Right lung (tissue), 5 donors: ENCODE measurements around the gene WDR70. TPM values are rescaled to one million over a fixed set of nuclear protein-coding genes. Genes with fewer than 3 reads are reported as not detected.
"Not testable (repeated sequence)": the region's sequence is repeated elsewhere in the genome, so short reads cannot be mapped to it uniquely, and the experiment has no call there.

Experiments
- DNase-seq, 2 donors: peaks; one replicate each; pipeline ENCODE4 v3.0.0-alpha.2; 2013
- polyA plus RNA-seq, 5 donors: library from polyadenylated mRNA; unstranded; fragments of 120-200 nt; gene quantifications; one replicate each; pipeline versions ENCODE4 v1.2.1 to v1.2.3, GENCODE V29; 2013; ENCODE audit warnings: inconsistent platforms in 1 of 5, low replicate concordance in 1 of 5; ENCODE audit not compliant: insufficient read length in 5 of 5, insufficient read depth in 1 of 5

Gene WDR70
- polyA plus RNA-seq, 5 donors = 44.6 to 64.4 (median 52.2) TPM

DNA sequence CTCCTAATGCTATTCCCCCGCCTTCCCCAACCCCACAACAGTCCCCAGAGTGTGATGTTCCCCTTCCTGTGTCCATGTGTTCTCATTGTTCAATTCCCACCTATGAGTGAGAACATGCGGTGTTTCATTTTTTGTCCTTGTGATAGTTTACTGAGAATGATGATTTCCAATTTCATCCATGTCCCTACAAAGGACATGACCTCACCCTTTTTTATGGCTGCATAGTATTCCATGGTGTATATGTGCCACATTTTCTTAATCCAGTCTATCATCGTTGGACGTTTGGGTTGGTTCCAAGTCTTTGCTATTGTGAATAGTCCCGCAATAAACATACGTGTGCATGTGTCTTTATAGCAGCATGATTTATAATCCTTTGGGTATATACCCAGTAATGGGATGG is 295.2 kb downstream of the WDR70 start:
- not testable (repeated sequence) for DNase-seq

DNA sequence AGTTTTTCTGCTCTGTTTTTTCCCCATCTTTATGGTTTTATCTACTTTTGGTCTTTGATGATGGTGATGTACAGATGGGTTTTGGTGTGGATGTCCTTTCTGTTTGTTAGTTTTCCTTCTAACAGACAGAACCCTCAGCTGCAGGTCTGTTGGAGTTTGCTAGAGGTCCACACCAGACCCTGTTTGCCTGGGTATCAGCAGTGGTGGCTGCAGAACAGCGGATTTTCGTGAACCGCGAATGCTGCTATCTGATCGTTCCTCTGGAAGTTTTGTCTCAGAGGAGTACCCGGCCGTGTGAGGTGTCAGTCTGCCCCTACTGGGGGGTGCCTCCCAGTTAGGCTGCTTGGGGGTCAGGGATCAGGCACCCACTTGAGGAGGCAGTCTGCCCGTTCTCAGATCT is 300.2 kb downstream of the WDR70 start:
- not testable (repeated sequence) for DNase-seq

DNA sequence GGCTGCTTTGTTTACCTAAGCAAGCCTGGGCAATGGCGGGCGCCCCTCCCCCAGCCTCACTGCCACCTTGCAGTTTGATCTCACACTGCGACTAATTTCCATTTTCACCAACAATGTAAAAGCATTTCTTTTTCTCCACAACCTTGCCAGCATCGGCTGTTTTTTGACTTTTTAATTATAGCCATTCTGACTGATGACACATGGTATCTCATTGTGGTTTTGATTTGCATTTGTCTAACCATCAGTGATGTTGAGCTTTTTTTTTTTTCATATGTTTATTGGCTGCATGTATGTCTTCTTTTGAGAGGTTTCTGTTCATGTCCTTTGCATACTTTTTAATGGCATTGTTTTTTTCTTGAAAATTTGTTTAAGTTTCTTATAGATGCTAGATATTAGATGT is 300.8 kb downstream of the WDR70 start:
- DNase-seq = not testable (repeated sequence)

DNA sequence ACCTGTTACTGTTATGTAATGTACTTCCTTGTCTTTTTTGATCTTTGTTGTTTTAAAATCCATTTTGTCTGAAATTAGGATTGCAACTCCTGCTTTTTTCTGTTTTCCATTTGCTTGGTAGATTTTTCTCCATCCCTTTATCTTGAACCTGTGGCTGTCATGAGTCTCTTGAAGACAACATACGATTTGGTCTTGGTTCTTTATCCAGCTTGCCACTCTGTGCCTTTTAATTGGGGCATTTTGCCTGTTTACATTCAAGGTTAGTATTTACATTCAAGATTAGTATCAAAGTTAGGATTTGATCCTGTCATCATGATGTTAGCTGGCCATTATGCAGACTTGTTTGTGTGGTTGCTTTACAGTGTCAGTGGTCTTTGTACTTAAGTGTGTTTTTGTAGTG is 304.0 kb downstream of the WDR70 start:
- DNase-seq = no peak

DNA sequence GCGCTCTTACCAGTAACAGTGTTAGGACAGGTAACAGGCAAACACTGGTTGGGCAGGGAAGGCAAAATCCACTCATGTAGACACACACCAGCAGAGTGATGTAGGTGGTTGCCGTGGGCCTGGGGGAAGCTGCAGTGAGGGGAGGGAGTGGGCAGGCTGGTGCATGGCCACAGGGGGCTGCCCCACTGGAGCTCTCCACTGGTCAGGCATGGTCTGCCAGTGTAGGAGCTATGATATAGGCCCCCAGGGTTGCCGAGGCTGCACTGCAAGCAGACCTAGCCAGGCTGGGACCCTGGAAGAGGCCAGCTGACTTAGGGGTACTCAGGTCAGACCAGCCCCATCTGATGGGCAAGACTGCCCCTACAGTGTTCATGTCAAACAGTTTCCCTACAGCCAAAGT is 306.1 kb downstream of the WDR70 start:
- DNase-seq = no peak

DNA sequence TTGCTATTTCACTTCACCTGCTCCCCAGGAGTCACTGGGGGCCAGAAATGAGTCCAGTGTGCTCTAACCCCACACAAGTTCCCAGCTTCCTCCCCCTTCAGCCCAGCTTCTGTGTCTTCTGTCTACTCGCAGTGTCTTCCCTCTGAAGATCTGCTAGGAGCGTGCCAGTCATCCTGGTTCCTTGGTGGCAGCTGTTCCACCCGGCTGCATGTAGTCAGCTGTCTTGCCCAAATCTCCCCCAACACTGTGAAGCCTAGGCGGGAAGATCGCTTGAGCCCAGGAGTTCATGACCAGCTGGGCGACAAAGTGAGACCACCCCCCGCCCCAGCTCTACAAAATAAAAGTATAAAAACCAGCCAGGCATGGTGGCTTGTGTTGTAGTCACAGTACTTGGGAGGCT is 306.7 kb downstream of the WDR70 start:
- DNase-seq = no peak

DNA sequence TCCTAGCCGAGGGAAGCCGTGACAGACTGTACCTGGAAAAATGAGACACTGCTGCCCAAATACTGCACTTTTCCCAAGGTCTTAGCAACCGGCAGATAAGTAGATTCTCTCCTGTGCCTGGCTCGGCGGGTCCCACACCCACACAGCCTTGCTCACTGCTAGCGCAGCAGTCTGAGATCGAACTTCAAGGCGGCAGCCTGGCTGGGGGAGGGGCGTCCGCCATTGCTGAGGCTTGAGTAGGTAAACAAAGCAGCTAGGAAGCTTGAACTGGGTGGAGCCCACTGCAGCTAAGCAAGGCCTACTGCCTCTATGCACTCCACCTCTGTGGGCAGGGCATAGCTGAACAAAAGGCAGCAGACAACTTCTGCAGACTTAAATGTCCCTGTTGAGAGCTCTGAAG is 309.8 kb downstream of the WDR70 start:
- not testable (repeated sequence) for DNase-seq

DNA sequence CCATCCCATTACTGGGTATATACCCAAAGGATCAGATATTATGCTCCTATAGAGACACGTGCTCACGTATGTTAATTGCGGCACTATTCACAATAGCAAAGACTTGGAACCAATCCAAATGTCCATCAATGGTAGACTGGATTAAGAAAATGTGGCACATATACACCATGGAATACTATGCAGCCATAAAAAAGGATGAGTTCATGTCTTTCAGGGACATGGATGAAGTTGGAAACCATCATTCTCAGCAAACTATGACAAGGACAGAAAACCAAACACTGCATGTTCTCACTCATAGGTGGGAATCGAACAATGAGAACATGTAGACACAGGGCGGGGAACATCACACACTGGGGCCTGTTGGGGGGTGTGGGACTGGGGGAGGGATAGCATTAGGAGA is 315.2 kb downstream of the WDR70 start:
- DNase-seq = not testable (repeated sequence)

DNA sequence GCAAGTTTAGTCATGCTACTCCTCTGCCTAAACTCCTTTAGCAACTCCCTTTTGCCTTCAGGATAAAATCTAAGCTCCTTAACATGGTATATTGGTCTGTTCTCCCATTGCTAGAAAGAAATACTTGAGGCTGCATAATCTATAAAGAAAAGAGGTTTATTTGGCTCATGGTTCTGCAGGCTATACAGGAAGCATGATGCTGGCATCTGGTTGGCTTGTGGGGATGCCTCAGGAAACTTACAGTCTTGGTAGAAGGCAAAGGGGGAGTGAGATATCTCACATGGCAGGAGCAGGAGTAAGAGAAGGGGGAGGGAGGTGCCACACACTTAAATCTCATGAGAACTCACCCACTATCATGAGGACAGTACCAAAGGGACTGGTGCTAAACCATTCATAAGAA is 315.7 kb downstream of the WDR70 start:
- no peak for DNase-seq

DNA sequence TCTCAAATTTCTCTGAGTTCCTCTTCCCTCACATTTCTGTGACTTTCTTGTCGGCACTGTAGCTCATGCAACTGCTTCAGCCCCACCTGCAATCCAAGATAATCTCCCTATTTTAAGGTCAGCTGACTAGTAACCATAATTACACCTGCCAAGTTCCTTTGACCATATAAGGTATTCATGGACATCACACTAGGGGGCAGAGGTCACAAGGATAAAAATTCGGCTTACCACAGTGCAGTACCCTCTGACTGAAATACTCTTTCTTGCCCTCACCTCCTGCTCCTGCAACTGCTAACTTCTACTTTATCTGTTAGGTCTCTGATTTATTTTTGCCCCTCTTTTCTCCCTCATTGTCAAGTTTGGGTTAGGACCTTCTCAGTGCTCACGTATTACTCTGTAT is 316.5 kb downstream of the WDR70 start:
- DNase-seq = no peak

DNA sequence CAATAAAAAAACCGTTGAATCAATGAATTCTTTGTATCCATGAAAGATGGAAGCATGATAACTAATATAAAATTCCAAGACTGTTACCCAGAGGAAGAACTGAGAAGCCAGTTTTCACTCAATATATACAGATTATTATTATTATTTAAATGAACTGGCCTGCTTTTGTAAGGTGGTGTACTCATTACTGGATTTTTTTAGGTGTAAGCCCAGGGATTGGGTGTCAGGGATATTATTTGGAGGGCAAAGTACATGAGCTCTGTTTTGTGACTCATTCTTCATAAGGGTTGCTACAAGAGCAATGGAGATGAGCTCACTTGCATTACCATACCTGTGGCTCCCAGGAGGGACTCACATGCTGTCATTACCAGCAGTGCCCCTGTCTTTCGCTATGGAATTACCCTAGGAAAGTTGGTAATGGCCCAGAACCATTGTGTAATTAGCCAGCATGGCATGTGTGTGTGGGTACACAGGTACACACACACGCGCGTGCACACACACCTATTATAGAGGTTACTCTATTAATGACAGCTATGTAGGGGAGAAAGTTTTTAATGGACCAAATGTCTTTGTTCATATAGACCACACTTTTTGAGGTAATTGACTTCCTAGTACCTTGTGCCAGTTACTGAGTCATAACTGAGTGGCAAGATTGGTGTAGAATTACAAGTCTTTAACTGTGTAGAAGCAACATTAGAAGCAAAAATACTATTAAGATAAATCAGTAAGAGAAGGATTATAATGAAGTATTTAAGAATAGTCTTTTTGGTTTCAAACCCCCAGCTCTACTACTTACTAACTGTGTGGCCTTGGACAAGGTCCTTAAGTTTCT is 317.3 kb downstream of the WDR70 start:
- DNase-seq = no peak

DNA sequence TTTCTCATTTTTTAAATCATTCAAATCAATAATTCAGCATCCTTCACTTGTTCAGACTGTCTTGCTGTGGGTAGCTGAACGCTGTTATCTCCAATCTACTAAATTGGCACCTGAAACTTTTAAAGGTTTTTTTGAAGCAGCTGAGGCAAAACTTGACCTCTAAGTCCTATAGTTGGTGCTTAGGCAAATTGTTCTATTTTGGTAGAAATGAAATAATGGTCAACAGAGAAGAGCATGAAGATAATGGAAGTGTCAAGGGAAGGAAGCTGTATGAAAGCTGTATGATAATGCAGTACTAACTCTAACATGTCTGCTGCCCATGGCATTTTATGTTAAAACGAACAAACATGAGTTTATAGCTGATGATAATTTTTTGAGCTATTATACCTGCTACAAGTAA is 322.8 kb downstream of the WDR70 start:
- no peak for DNase-seq

DNA sequence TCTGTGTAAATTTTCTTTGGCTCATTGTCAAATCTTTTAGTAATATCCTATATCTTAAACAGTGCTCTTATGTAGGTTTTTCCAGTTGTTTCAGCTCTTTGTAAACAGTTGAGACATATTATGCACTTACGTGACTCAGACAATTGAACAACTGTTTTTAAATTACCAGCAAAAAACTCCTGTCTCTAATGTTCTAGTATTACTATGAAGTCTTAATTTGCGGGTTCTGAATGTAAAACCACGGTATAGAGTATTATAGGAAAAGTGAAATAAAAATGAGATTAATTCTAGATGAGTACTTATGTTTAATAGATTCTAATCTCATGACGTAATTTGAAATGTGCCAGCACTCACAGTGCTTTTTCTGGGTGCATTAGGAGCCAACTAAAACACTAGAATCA is 324.7 kb downstream of the WDR70 start:
- no peak for DNase-seq

DNA sequence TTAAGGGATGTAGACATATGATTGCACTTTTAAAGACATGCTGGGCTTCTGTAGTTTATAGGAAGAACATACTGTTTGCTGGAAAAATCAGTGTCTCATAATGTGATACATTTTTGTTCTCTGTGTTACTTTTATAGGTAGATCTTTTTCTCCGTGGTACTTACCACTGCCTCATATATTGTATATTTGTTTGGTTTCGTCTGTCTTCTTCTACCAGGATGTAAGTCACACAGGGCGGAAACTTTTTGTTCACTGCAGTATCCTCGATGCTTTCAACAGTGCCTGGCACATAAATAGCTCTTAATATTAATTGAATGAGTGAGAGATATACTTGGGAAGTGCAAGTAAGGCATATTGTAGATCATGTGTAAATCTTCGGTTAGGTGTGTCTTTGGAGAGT is 325.3 kb downstream of the WDR70 start:
- no peak for DNase-seq

DNA sequence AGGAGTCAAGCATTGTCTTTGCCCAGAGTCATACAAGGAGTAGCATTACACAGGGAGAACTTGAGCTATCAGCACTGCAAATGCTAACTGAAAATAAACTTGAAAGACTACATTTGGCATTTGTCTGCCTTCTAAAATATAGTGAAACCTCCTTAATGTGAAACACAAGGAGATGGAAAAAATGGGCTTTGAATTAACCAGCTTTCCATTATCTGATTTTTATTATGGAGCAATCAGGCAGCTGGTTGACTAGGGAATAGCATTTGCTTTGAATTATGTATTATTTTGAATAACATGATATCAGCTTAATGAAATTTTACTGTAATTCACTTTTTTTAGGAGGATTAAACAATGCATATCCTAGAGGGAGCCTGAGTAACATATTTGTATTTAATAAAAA is 329.9 kb downstream of the WDR70 start:
- DNase-seq = no peak

DNA sequence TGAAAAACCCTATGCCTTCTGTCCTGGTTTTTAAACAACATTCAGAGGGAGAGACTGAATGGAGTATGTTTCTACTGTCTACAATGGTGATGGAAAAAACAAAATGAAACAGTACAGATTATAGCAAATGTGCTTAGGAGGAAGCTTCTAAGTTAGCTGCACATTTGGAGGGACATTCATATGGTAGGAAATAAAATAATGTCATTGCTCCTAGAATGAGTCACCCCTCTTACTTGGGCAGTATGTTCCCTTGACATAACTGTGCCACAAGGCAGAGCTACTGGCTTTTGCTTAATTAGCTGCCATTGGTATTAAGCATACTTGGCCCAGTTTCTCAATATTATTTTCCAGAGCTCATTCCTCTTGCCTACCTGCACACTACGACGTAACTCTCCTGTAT is 331.8 kb downstream of the WDR70 start:
- no peak for DNase-seq

DNA sequence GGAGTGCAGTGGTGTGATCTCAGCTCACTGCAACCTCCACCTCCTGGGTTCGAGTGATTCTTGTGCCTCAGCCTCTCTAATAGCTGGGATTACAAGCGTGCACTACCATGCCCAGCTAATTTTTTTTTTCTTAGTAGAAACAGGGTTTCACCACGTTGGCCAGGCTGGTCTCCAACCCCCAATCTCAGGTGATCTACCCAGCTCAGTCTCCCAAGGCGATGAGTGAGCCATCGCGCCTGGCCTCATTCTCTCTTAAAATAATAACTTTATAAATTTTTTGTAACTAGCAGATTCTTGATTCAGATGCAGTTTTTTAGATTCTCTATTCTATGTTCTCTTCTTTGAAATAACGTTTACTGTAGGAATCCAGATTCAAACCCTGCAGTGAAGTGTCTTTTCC is 333.6 kb downstream of the WDR70 start:
- no peak for DNase-seq

DNA sequence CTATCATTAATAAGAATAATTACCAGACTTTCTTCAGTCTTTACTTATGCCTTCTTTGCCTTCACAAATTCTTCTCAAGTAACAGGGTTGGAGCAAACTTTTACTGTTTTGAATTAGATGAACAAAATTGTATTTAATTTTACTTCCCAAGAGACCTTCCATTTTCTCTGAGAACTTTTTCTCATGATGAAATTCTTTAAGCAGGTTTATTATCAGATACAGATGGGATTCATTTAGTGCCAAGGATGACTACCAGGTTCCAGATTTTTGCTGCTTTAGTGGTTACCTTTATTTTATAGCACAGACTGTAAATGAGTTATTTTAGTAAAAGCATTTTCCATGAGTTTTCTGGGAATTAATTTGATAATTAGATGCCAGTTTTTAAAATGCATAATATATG is 335.6 kb downstream of the WDR70 start:
- no peak for DNase-seq

DNA sequence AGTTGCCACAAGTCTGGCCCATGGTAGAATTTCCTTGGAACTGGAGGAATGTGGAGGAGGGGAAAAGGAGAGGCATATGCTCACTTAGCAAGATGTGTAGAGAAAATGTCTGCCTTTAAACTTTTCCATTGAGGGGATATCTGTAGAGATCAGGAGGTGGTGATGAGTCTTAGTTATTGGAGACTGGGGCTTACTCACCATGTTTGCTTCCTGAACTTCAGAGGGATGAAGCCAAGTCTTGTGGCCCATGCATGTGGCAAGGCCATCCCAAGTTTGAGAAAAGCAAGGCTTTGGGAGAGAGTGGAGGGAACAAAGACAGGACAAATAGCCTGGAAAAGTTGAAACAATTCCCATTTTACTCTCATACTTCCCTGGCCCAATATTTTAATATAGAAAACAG is 336.2 kb downstream of the WDR70 start:
- DNase-seq = no peak

DNA sequence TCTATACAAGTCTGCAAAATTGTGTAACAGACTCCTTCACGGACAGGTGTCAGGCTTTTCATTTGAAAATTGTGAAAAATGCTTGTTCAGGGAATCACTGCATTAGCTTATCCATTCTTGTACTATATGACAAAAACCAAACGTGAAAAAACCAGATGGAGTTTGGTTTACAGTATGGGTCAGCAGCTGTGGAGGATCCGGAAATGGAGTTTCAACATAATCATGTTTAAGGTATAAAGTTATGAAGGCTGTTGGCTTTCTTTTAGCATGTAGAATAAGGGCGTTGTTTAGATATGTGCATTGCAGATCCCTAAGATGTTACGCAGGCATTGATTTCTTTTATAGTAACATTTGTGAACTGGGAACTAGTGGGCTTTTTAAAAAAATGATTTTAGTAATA is 336.9 kb downstream of the WDR70 start:
- DNase-seq = no peak

DNA sequence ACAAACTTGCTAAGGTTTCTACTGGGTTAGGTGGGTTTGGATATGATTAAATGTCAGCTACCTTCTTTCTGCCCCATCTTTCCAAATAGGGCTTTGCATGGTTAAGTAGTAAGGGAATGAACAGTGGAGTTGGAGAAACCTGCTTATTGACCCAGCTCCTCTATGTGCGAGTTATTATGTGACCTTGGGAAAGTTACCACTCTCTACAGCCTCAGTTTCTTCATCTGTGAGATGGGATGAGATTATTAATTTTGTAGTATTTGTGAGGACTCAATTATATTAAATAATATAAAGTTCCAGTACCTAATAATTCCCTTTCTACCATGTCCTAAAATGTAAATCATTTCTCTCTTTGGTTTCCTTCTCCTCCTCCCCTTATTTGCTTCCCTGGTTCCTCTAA is 337.3 kb downstream of the WDR70 start:
- DNase-seq = no peak

DNA sequence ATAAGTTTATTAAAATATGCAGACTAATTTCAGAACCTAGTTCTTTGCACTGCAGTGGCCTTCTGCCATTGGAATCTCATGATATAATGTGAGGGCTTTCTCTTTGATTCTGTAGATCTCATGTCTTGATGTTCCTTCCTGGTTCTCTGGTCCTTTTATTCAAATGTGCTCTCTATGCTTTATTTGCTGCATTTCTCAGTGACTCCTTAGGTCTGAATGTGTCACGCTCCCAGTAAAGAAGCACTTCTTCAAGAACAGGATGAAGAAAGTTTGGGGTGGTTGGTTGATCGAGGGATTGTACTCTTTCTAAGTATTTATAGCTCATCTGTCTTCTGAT is 338.1 kb downstream of the WDR70 start:
- no peak for DNase-seq

DNA sequence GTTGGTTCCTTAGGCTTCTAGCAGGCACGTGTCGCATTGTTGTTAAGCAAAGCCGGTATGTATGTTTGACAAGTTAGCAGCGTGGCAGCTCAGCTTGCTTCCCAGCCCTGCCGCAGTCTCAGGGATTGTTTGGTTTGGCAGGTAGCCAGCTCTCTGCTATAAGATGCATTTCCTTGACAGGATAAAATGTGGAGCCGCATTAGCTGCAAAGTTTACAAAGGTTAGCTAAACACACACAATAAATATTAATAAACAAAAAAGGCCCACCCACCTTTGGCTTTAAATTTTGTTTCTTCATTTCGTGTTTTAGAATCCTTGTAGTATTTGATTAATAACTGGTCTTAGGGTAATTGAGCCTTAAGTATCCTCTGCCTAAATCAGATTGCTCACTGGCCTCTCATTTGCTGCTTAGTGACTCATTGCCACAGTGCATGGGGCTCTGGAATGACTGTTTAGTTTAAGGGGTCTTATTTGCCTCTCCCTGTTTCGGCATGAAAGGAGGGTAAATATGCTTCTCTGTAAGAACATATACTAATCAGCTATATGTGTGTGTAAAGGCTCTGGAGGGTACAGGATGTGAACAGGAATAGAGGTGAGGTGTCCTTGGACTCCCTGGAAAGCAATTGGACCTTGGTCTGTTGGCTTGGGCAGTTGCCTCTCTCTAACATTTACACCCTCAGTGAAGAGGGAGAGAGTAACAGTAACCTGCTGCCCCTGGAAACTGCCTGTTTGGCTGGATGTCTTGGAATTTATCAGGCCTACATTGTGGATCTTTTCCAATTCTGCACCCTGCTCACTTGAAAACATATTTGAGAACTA is 338.7 kb downstream of the WDR70 start:
- peak; percentile 73 to 75 for DNase-seq
